Measurements from ENCODE around the gene USP47.

DNA sequence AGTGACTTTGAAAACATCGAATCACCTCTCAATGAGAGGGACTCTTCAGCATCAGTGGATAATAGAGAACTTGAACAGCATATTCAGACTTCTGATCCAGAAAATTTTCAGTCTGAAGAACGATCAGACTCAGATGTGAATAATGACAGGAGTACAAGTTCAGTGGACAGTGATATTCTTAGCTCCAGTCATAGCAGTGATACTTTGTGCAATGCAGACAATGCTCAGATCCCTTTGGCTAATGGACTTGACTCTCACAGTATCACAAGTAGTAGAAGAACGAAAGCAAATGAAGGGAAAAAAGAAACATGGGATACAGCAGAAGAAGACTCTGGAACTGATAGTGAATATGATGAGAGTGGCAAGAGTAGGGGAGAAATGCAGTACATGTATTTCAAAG lies 100.9 kb downstream of the USP47 start:
- TF ChIP-seq, protein P1, sequence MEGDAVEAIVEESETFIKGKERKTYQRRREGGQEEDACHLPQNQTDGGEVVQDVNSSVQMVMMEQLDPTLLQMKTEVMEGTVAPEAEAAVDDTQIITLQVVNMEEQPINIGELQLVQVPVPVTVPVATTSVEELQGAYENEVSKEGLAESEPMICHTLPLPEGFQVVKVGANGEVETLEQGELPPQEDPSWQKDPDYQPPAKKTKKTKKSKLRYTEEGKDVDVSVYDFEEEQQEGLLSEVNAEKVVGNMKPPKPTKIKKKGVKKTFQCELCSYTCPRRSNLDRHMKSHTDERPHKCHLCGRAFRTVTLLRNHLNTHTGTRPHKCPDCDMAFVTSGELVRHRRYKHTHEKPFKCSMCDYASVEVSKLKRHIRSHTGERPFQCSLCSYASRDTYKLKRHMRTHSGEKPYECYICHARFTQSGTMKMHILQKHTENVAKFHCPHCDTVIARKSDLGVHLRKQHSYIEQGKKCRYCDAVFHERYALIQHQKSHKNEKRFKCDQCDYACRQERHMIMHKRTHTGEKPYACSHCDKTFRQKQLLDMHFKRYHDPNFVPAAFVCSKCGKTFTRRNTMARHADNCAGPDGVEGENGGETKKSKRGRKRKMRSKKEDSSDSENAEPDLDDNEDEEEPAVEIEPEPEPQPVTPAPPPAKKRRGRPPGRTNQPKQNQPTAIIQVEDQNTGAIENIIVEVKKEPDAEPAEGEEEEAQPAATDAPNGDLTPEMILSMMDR (IDR thresholded peaks at IDR 0.05; ENCODE audit: control extremely low read depth in 1 of 3, insufficient read depth in 1 of 3, low read depth in 1 of 3, low read length in 3 of 3): no peak
- TF ChIP-seq POLR2AphosphoS5 (IDR thresholded peaks at IDR 0.05; ENCODE audit: low read depth, low read length) (no peak), CEBPB (IDR thresholded peaks at IDR 0.05; ENCODE audit: low read depth, low read length) (no peak), PHF8 (conservative IDR thresholded peaks at IDR 0.05; ENCODE audit: low read depth, low read length) (no peak), ZNF274 (IDR thresholded peaks at IDR 0.05; ENCODE audit: borderline replicate concordance, extremely low read depth, low read length) (no peak), SIRT6 (IDR thresholded peaks at IDR 0.05; ENCODE audit: low read length) (no peak), BRCA1 (IDR thresholded peaks at IDR 0.05; ENCODE audit: low read depth, low read length) (no peak), EP300 (IDR thresholded peaks at IDR 0.05; ENCODE audit: borderline replicate concordance in 1 of 2, low read depth in 2 of 2, low read length in 2 of 2) (no peak), CREB1 (IDR thresholded peaks at IDR 0.05) (no peak)
- TF ChIP-seq, protein P2, sequence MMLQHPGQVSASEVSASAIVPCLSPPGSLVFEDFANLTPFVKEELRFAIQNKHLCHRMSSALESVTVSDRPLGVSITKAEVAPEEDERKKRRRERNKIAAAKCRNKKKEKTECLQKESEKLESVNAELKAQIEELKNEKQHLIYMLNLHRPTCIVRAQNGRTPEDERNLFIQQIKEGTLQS (IDR thresholded peaks at IDR 0.05; ENCODE audit: insufficient read depth, low read depth, low read length): no peak
- TF ChIP-seq, protein P3, sequence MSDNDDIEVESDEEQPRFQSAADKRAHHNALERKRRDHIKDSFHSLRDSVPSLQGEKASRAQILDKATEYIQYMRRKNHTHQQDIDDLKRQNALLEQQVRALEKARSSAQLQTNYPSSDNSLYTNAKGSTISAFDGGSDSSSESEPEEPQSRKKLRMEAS (IDR thresholded peaks at IDR 0.05): no peak
- TF ChIP-seq, protein P4, sequence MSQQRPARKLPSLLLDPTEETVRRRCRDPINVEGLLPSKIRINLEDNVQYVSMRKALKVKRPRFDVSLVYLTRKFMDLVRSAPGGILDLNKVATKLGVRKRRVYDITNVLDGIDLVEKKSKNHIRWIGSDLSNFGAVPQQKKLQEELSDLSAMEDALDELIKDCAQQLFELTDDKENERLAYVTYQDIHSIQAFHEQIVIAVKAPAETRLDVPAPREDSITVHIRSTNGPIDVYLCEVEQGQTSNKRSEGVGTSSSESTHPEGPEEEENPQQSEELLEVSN (IDR thresholded peaks at IDR 0.05): no peak
